Subcutaneous abdominal adipose tissue (tissue), 5 donors: ENCODE results near the gene UGT2B17.
"Not testable (repeated sequence)": the region's sequence is repeated elsewhere in the genome, so short reads cannot be mapped to it uniquely, and the experiment has no call there.

Experiments used
- H3K27ac ChIP-seq: one replicate; pipeline ENCODE4 v1.7.0; 2013; ENCODE audit warnings: low read depth, mild to moderate bottlenecking, inconsistent platforms, low read length, moderate library complexity
- H3K27me3 ChIP-seq, 5 donors: one replicate each; pipeline ENCODE4 v1.7.0; 2013; ENCODE audit warnings: low read length in 5 of 5, inconsistent platforms in 1 of 5; ENCODE audit not compliant: control insufficient read depth in 5 of 5, insufficient read depth in 4 of 5
- H3K36me3 ChIP-seq, 5 donors: one replicate each; pipeline ENCODE4 v1.7.0; 2013; ENCODE audit warnings: low read length in 5 of 5; ENCODE audit not compliant: control insufficient read depth in 5 of 5, insufficient read depth in 5 of 5
- H3K4me1 ChIP-seq, 5 donors: one replicate each; pipeline ENCODE4 v1.7.0; 2013; ENCODE audit warnings: low read length in 5 of 5, mild to moderate bottlenecking in 3 of 5, moderate library complexity in 1 of 5; ENCODE audit not compliant: control insufficient read depth in 5 of 5, insufficient read depth in 5 of 5
- H3K4me3 ChIP-seq, 5 donors: one replicate each; pipeline ENCODE4 v1.7.0; 2013; ENCODE audit warnings: low read length in 5 of 5, low read depth in 1 of 5
- H3K9ac ChIP-seq, 5 donors: one replicate each; pipeline ENCODE4 v1.7.0; 2013; ENCODE audit warnings: low read length in 5 of 5, mild to moderate bottlenecking in 4 of 5, moderate library complexity in 3 of 5
- H3K9me3 ChIP-seq, 5 donors: one replicate each; pipeline ENCODE4 v1.7.0; 2013; ENCODE audit warnings: low read length in 5 of 5; ENCODE audit not compliant: control insufficient read depth in 5 of 5
- donor health status: healthy.
- donor health status: healthy.
- donor health status: healthy.
- donor health status: healthy.
- donor health status: healthy.

UGT2B17 gene

DNA sequence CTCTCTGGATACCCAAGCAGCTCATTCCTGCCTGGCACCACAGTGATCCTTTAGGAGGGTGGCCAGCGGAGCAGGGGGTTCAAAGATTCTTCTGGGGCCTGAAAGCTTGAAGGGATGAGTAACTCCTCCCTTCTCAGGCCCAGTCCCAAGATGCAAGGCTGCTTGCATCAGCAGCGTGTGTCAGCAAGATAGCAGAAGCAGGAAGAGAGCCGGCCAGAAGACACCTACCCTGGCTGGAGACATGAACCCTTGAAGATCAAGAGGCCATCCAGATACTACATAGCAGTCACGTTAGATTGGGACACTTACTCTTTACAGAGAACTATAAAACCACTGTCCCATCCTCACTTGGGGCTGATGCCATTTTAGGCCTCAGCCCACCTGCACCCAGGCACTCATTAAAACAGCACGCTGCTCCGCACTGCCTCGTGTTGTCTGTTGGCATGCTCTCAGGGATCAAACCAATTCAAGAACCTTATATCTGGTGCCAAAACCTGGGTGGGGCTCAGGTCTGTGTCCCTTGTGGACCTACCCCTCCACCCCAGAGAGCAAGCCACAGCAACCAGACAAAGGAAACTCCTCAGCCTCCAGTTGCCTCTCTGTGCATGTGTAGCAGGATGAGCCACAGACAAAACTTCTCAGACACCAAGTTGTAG is 6.5 kb downstream of the UGT2B17 start:
- H3K27me3 ChIP-seq = no peaks in the 10 kb centered on the region
- no peak overlapping the region for H3K27ac ChIP-seq
- H3K4me1 ChIP-seq = no peaks in the 10 kb centered on the region
- no peaks in the 10 kb centered on the region for H3K36me3 ChIP-seq
- H3K9me3 ChIP-seq = no peaks in the 10 kb centered on the region
- no peak overlapping the region for H3K4me3 ChIP-seq
- no peak overlapping the region for H3K9ac ChIP-seq

DNA sequence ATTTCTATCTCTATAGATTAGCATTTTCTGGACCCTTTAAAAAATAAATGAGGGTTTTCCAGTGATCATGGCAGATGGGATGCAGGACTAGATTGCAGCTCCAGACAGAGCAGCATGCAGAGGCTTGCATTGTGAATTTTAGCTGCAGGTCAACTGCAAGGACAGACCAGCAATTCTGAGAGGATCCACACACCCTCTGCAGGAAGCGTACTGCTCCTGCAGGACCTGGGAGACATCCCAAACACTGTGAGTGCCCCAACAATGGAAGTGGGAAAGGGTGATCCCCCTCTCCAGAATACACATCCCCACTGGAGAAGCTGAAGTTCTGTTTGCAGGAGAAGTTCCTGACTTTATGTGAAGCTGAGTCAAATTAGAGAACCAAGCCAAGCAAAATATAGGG is 7.1 kb downstream of the UGT2B17 start:
- H3K9ac ChIP-seq, H3K9me3 ChIP-seq, H3K27me3 ChIP-seq, H3K36me3 ChIP-seq, H3K4me3 ChIP-seq, H3K4me1 ChIP-seq, H3K27ac ChIP-seq: not testable (repeated sequence)

DNA sequence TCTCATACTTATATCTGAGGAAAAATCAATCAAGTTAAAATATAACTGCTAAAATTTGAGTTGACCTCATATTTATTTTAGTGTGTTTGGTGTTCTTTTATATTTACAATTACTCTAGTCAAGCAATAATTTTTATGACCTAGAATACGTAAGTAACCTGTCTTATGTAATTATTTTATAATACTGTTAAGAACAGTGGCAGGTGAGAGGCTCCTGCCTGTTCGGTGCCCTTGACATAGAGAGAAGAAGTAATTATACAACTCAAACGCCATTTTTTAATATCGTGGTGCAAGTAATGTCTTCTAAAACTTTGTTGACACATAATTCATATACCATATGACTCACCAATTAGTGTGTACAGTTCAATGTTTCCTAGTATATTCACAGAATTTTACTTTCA is 7.6 kb downstream of the UGT2B17 start:
- H3K4me3 ChIP-seq, H3K27ac ChIP-seq, H3K36me3 ChIP-seq, H3K27me3 ChIP-seq, H3K4me1 ChIP-seq, H3K9me3 ChIP-seq, H3K9ac ChIP-seq: not testable (repeated sequence)

DNA sequence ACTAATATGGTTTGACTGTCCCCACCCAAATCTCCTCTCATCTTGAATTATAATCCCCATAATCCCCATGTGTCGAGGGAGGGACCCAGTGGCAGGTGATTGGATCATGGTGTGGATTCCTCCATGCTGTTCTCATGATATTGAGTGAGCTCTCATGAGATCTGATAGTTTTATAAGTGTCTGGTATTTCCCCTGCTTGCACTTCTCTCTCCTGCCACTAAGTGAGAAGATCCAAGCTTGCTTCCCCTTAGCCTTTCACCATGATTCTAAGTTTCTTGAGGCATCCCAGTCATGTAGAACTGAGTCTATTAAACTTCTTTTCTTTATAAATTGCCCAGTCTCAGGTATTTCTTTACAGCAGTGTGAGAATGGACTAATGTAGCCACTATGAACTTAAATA is 9.8 kb downstream of the UGT2B17 start:
- not testable (repeated sequence) for H3K27me3 ChIP-seq, H3K27ac ChIP-seq, H3K9me3 ChIP-seq, H3K9ac ChIP-seq, H3K4me1 ChIP-seq, H3K36me3 ChIP-seq, H3K4me3 ChIP-seq

DNA sequence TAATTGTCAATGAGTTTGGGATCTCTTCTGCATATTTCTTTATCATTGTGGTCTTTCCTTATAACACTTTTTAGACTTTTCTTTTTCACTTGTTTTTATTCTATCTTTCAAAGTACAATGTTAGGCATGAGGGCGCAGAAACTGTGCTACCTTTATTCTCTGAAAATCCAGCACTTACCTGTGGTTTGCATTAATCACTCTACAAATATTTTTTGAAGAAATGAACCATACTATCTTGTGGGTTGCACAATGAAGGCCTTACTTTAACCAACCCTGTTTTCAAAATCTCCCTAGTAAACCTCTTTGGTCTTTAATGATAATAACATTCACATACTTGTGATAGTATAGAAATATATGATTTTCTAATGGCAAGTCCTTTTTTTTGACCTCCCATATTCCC is 11.0 kb downstream of the UGT2B17 start:
- H3K27me3 ChIP-seq, H3K4me3 ChIP-seq, H3K4me1 ChIP-seq: not testable (repeated sequence)

DNA sequence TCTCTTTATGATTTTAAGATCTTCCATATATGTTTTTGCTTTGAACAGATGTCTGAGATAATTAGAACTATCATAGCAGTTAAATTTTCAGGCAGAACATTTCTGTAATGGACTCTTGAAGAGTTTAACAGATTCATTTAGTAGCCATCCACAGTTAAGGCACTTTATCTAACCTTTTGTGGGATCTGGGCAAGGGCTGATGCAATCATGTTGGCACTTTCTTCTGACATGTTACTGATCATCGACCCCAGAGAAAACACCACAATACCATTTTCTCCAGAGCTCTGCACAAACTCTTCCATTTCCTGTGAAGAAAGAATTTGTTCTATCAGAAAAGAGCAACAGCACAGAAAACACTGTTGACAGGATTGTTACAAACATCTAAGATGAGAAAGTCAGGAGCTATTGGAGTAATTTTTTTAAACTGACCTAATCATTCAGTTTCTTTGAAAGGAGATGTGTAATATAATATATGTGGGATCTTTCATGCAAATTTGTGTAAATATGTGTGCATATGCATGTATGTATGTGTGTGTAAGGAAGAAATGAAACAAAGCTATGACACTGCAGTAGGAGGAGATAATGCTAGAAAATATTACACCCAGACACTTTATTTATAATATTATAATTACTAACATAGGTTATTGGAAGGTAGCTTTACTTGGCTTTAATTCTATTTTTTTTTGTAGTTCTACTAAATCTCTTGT is 15.6 kb downstream of the UGT2B17 start:
- not testable (repeated sequence) for H3K4me3 ChIP-seq, H3K27me3 ChIP-seq, H3K4me1 ChIP-seq, H3K9ac ChIP-seq, H3K27ac ChIP-seq, H3K36me3 ChIP-seq, H3K9me3 ChIP-seq

More for the DNA sequence above, 11.0 kb downstream of the UGT2B17 start:
- not testable (repeated sequence) for H3K27ac ChIP-seq, H3K9me3 ChIP-seq, H3K9ac ChIP-seq, H3K36me3 ChIP-seq

DNA sequence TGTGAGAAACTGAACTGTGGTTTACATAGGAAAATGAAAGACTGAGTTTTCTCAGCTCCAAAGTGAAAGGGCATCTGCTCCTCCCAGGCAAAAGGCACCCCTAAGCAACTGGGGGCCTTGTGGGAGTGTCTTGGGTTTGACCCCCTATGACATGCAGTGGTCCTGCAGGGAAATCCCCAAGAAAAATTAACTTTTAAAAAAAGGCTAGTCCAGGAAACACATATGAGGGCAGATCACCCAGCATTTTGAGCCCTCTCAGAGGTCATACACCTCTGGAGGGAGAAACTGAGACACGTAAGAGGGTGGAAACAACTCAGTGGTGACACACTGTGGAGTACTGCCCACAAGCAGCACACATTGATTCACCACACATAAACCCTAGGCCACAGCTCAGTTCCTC is 22.3 kb downstream of the UGT2B17 start:
- not testable (repeated sequence) for H3K4me3 ChIP-seq, H3K9ac ChIP-seq, H3K4me1 ChIP-seq, H3K36me3 ChIP-seq, H3K27me3 ChIP-seq, H3K9me3 ChIP-seq, H3K27ac ChIP-seq

DNA sequence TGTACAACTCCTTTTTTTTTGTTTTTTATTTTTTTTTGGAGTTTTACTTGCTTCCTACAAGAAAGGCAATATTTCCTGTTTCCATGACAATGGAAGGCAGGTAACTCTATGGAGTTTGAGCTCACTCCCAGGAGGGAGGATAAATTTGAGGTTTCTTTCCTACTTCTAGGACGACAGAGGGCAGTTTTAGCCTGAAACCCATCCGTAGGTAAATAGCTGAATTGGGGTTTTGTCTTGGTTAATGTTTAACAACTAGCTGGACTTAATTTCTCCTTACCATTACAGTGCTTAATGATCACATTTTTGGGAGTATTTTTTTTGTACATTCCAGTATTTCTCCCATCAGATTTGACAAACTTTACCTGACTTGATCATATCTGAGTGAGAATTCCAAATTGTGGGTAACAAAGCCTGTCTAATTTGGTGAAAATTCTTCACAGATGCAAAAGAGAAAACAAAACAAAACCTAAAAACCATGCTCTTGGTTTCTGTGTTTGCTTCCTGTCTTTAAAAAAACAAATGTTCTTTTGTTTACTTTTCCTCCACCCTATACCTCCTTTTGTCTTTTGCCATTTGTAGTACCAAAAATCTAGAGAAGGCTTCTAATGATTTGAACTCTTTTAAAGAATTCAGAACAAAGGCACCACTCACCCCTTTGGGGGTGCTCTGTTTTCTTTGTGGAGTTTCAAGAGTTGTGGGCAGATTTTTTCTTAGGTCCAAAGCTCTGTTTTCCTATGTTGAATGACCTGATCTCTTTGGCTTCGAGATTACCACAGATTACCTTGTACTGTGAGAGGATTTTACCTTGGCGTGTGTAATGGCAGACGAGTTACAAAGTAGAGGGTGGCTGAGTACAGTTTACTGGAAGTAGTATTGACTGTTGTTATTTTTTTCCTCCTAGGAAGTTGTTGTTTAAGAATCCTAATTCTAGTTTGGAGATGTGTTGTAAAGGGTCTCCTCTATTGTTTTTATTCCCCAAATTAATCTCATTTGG is 23.0 kb downstream of the UGT2B17 start:
- not testable (repeated sequence) for H3K9ac ChIP-seq, H3K4me3 ChIP-seq, H3K9me3 ChIP-seq, H3K36me3 ChIP-seq, H3K4me1 ChIP-seq, H3K27ac ChIP-seq, H3K27me3 ChIP-seq

DNA sequence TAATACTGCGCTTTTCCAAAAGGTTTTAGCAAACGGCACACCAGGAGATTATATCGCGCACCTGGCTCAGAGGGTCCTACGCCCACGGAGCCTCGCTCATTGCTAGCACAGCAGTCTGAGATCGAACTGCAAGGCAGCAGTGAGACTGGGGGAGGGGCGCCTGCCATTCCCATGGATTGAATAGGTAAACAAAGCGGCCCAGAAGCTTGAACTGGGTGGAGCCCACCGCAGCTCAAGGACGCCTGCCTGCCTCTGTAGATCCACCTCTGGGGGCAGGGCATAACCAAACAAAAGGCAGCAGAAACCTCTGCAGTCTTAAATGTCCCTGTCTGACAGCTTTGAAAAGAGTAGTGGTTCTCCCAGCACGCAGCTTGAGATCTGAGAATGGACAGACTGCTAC is 33.4 kb downstream of the UGT2B17 start:
- not testable (repeated sequence) for H3K9ac ChIP-seq, H3K36me3 ChIP-seq, H3K27me3 ChIP-seq, H3K4me3 ChIP-seq, H3K9me3 ChIP-seq, H3K27ac ChIP-seq, H3K4me1 ChIP-seq

DNA sequence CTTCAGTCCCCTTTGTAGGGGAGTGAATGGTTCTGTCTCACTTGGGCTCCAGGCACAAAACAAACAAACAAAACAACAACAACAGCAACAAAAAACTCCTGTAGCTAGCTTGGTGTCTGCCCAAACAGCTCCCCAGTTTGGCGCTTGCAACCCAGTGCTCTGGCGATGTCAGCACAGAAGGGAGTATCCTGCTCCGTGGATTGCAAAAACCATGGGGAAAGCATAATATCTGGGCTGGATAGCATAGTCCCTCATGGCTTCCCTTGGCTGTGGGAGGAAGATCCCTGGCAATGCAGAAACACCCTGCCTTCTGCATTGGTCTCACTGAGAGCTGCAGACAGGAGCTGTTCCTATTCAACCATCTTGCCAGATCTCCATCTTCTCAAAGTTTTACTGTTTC is 39.7 kb downstream of the UGT2B17 start:
- Histone ChIP-seq H3K9me3 (peaks cover 0 to 3% (median 0%) of the 10 kb centered on the region in 5 donors), H3K27me3 (no peaks in the 10 kb centered on the region), H3K27ac (no peak overlapping the region), H3K4me3 (no peak overlapping the region), H3K4me1 (no peaks in the 10 kb centered on the region), H3K9ac (no peak overlapping the region), H3K36me3 (no peaks in the 10 kb centered on the region)
